DND-41 (cell line): ENCODE measurements around the gene RYR3.

Experiments used
- CTCF ChIP-seq: IDR thresholded peaks from 2 replicates; pipeline ENCODE4 v1.5.1; 2012; ENCODE audit warnings: borderline replicate concordance, low read length, moderate library complexity, mild to moderate bottlenecking; ENCODE audit not compliant: poor library complexity, severe bottlenecking; ENCODE audit errors: extremely low read depth
- EZH2 ChIP-seq: IDR thresholded peaks from 3 replicates; pipeline ENCODE4 v1.6.1; 2012; ENCODE audit warnings: borderline replicate concordance, low read depth, mild to moderate bottlenecking, moderate library complexity, low read length, inconsistent platforms; ENCODE audit not compliant: severe bottlenecking

- TF ChIP-seq CTCF (no peak), EZH2 (no peak)
These were observed 410.2 kb downstream of the RYR3 start for GRCh38 chr15:33720952-33721351.
